Upper lobe of left lung (tissue), 4 donors: ENCODE results near the gene ADORA3.

Experiments used
- POLR2A ChIP-seq, 4 donors: fragments of 450-650 bp; IDR thresholded peaks; one replicate each; pipeline ENCODE4 v1.5.1; 2016 to 2017; ENCODE audit warnings: antibody characterized with exemption in 4 of 4, mild to moderate bottlenecking in 2 of 4
- TF ChIP-seq, protein P1 (sequence below), 6 experiments: fragments of 450-650 bp in 4 of 6; fragments of 200-600 bp in 2 of 6; sonication (generic) in 2 of 6; IDR thresholded peaks; one replicate each; pipeline ENCODE4 v1.5.1; 2016 to 2019; ENCODE audit warnings: antibody characterized with exemption in 6 of 6

DNA sequence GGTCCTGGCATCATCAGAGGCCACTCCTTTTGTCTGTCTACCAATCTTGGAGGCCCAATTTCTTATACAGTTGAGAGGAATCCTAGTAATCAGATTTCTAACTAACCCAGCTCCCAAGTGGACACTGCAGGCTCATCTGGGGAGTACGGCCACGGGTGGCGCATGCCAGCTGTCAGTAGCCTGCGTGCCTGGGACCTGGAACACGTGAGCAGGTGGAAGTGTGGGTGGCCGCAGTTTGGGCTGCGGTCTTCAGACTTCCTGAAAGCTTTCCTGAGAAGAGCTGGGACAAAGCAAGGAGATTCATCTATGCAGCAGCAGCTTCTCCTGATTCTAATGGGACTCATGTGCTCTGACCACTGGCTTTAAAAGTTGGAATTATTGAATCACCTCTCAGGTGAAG lies 12.4 kb downstream of the ADORA3 start:
- TF ChIP-seq, protein P1, sequence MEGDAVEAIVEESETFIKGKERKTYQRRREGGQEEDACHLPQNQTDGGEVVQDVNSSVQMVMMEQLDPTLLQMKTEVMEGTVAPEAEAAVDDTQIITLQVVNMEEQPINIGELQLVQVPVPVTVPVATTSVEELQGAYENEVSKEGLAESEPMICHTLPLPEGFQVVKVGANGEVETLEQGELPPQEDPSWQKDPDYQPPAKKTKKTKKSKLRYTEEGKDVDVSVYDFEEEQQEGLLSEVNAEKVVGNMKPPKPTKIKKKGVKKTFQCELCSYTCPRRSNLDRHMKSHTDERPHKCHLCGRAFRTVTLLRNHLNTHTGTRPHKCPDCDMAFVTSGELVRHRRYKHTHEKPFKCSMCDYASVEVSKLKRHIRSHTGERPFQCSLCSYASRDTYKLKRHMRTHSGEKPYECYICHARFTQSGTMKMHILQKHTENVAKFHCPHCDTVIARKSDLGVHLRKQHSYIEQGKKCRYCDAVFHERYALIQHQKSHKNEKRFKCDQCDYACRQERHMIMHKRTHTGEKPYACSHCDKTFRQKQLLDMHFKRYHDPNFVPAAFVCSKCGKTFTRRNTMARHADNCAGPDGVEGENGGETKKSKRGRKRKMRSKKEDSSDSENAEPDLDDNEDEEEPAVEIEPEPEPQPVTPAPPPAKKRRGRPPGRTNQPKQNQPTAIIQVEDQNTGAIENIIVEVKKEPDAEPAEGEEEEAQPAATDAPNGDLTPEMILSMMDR (IDR thresholded peaks at IDR 0.05): no peak
- no peak for TF ChIP-seq POLR2A (IDR thresholded peaks at IDR 0.05)
